CMK (cell line): ENCODE results near the gene ADGRL3.

Experiments
- DNase-seq: peaks from one replicate; pipeline ENCODE4 v3.0.0-alpha.2; 2010; ENCODE audit warnings: low read depth

ADGRL3 gene

GRCh38 chr4:61549336-61549735 is 349.2 kb downstream of the ADGRL3 start:
- DNase-seq, result no peak

- DNase-seq, result no peak
Observed at GRCh38 chr4:61553557-61554125, 353.5 kb downstream of the ADGRL3 start.

GRCh38 chr4:61555789-61556188 is 355.7 kb downstream of the ADGRL3 start:
- no peak for DNase-seq

GRCh38 chr4:61556277-61556676 is 356.2 kb downstream of the ADGRL3 start:
- no peak for DNase-seq

- DNase-seq, result no peak
Observed at GRCh38 chr4:61559396-61559795, 359.3 kb downstream of the ADGRL3 start.

GRCh38 chr4:61561028-61561427 is 360.9 kb downstream of the ADGRL3 start:
- DNase-seq, result no peak

- DNase-seq, result no peak
Observed at GRCh38 chr4:61571761-61572559, 371.8 kb downstream of the ADGRL3 start.

- no peak for DNase-seq
Observed at GRCh38 chr4:61575796-61576195, 375.7 kb downstream of the ADGRL3 start.

GRCh38 chr4:61579786-61580185 is 379.7 kb downstream of the ADGRL3 start:
- no peak for DNase-seq

- no peak for DNase-seq
Observed at GRCh38 chr4:61580721-61581377, 380.7 kb downstream of the ADGRL3 start.

GRCh38 chr4:61583696-61584095 is 383.6 kb downstream of the ADGRL3 start:
- no peak for DNase-seq

GRCh38 chr4:61588621-61589402 is 388.7 kb downstream of the ADGRL3 start:
- no peak for DNase-seq

GRCh38 chr4:61590881-61591280 is 390.8 kb downstream of the ADGRL3 start:
- DNase-seq, result no peak

GRCh38 chr4:61596606-61597340 is 396.6 kb downstream of the ADGRL3 start:
- no peak for DNase-seq

- DNase-seq, result no peak
Observed at GRCh38 chr4:61603086-61603485, 403.0 kb downstream of the ADGRL3 start.

GRCh38 chr4:61604054-61604453 is 403.9 kb downstream of the ADGRL3 start:
- no peak for DNase-seq

- no peak for DNase-seq
Observed at GRCh38 chr4:61605984-61606383, 405.9 kb downstream of the ADGRL3 start.

GRCh38 chr4:61614231-61614630 is 414.1 kb downstream of the ADGRL3 start:
- no peak for DNase-seq

- no peak for DNase-seq
Observed at GRCh38 chr4:61619528-61619927, 419.4 kb downstream of the ADGRL3 start.

- no peak for DNase-seq
Observed at GRCh38 chr4:61628282-61628681, 428.2 kb downstream of the ADGRL3 start.

GRCh38 chr4:61628727-61629126 is 428.6 kb downstream of the ADGRL3 start:
- DNase-seq, result no peak

- DNase-seq, result no peak
Observed at GRCh38 chr4:61630548-61630947, 430.4 kb downstream of the ADGRL3 start.
